HepG2 (cell line): ENCODE data around the gene P3H4. TPM values are rescaled to one million over a fixed set of nuclear protein-coding genes. Genes with fewer than 3 reads are reported as not detected.

ENCODE experiments used
- ARID2 ChIP-seq: sonication (generic); formaldehyde crosslinking; IDR thresholded peaks from 2 replicates; pipeline ENCODE4 v1.8.1; 2022; ENCODE audit warnings: mild to moderate bottlenecking, missing genetic modification reagents, borderline replicate concordance
- ARID5B ChIP-seq: IDR thresholded peaks from 2 replicates; pipeline ENCODE4 v1.4.0; 2020; ENCODE audit warnings: mild to moderate bottlenecking, missing genetic modification reagents
- BATF2 ChIP-seq: sonication (generic); formaldehyde crosslinking; IDR thresholded peaks from 2 replicates; pipeline ENCODE4 v1.8.0; 2022; ENCODE audit warnings: mild to moderate bottlenecking, missing genetic modification reagents, moderate library complexity
- FOXO4 ChIP-seq: sonication (generic); formaldehyde crosslinking; conservative IDR thresholded peaks from 2 replicates; pipeline ENCODE4 v1.8.1; 2023; ENCODE audit warnings: missing genetic modification reagents
- HNRNPH1 ChIP-seq: fragments of 200-400 bp; formaldehyde crosslinking; optimal IDR thresholded peaks from 2 replicates; pipeline ENCODE3; 2017; ENCODE audit warnings: mild to moderate bottlenecking, low read depth, low read length
- PCBP2 ChIP-seq: fragments of 200-400 bp; formaldehyde crosslinking; optimal IDR thresholded peaks from 2 replicates; pipeline ENCODE3; 2018; ENCODE audit warnings: low read length, low read depth; ENCODE audit not compliant: poor library complexity, severe bottlenecking
- PHF20 ChIP-seq: sonication (generic); formaldehyde crosslinking; IDR thresholded peaks from 2 replicates; pipeline ENCODE4 v1.5.0; 2020; ENCODE audit warnings: mild to moderate bottlenecking, missing genetic modification reagents
- RXRA ChIP-seq: sonication (generic); formaldehyde crosslinking; IDR thresholded peaks from 2 replicates; pipeline ENCODE4 v1.5.1; 2020; ENCODE audit warnings: missing genetic modification reagents
- SPEN ChIP-seq: sonication (generic); formaldehyde crosslinking; IDR thresholded peaks from 2 replicates; pipeline ENCODE4 v1.5.1; 2020; ENCODE audit warnings: low read depth, mild to moderate bottlenecking, missing genetic modification reagents
- SRSF1 ChIP-seq: fragments of 200-400 bp; formaldehyde crosslinking; optimal IDR thresholded peaks from 2 replicates; pipeline ENCODE3; 2017; ENCODE audit warnings: mild to moderate bottlenecking, low read depth, low read length, moderate library complexity
- SRSF9 ChIP-seq: fragments of 200-400 bp; formaldehyde crosslinking; IDR thresholded peaks from 2 replicates; pipeline ENCODE4 v1.6.1; 2018; ENCODE audit warnings: borderline replicate concordance, mild to moderate bottlenecking, low read depth, low read length; ENCODE audit not compliant: insufficient read depth, poor library complexity, severe bottlenecking
- TFDP2 ChIP-seq: sonication (generic); formaldehyde crosslinking; IDR thresholded peaks from 2 replicates; pipeline ENCODE4 v1.4.0; 2020; ENCODE audit warnings: missing genetic modification reagents
- TFE3 ChIP-seq: IDR thresholded peaks from 2 replicates; pipeline ENCODE4 v1.6.1; 2016
- ZBTB2 ChIP-seq: sonication (generic); formaldehyde crosslinking; IDR thresholded peaks from 2 replicates; pipeline ENCODE4 v1.8.0; 2022; ENCODE audit warnings: low read depth, missing genetic modification reagents
- ZNF263 ChIP-seq: sonication (generic); formaldehyde crosslinking; IDR thresholded peaks from 2 replicates; pipeline ENCODE4 v1.4.0; 2020; ENCODE audit warnings: missing genetic modification reagents
- ZNF614 ChIP-seq: IDR thresholded peaks from 2 replicates; pipeline ENCODE4 v1.6.1; 2018; ENCODE audit warnings: missing biosample characterization, missing genetic modification reagents, inconsistent platforms, borderline replicate concordance
- polyA plus RNA-seq, 8 experiments: library from polyadenylated mRNA; depleted of rRNA in 3 of 8; stranded (reverse) in 7 of 8; unstranded in 1 of 8; fragments of >200 nt; fragmentation: Illumina TruSeq in 4 of 8; extraction: Trizol in 4 of 8; gene quantifications; 2 replicates each; pipeline versions ENCODE4 v1.2.1 to v1.2.3, GENCODE V29; 2011 to 2016; ENCODE audit warnings: low read depth in 4 of 8, missing spikeins in 1 of 8, mixed read lengths in 1 of 8; ENCODE audit not compliant: insufficient read depth in 1 of 8
- total RNA-seq, 5 experiments: library from RNA; depleted of rRNA; stranded (reverse); fragments of >200 nt; fragmentation: Illumina TruSeq; extraction: Trizol; gene quantifications; 2 replicates each; pipeline ENCODE4 v1.2.3, GENCODE V29; 2016; ENCODE audit warnings: low read depth in 1 of 5

Gene P3H4
- total and polyA plus RNA-seq, 2 of the 13 experiments (the other 11 are each of a cell fraction or from before 2014, with no cell fraction given), result 37.1 to 50.6 TPM

GRCh38 chr17:41801374-41802271 lies 10.1 kb downstream of the P3H4 start (continued):
- peak; percentile 88 for TF ChIP-seq TFDP2 (CRISPR knock-in tag)
- TF ChIP-seq ZBTB2 (CRISPR knock-in tag), result no peak
- TF ChIP-seq FOXO4 (CRISPR knock-in tag), result 0 out of 2 replicates have a peak, but pooled peaks have one; percentile 86
- TF ChIP-seq SRSF1, result no peak
- no peak for TF ChIP-seq PCBP2
- TF ChIP-seq ZNF614 (CRISPR knock-in tag), result peak; percentile 63; the same call in 1 of the 2 replicates
- TF ChIP-seq PHF20 (CRISPR knock-in tag), result no peak
- TF ChIP-seq SRSF9, result no peak
- no peak for TF ChIP-seq TFE3 (CRISPR knock-in tag)
- TF ChIP-seq SPEN (CRISPR knock-in tag), result no peak
- TF ChIP-seq HNRNPH1, result no peak
- TF ChIP-seq RXRA (CRISPR knock-in tag), result peak; percentile 26; the same call in 1 of the 2 replicates
- peak; percentile 59; the same call in 1 of the 2 replicates for TF ChIP-seq ARID5B
- peak; percentile 89 for TF ChIP-seq ZNF263
- 0 out of 2 replicates have a peak, but pooled peaks have one; percentile 27 for TF ChIP-seq ARID2 (CRISPR knock-in tag)
- no peak for TF ChIP-seq BATF2 (CRISPR knock-in tag)
